GM19463 (cell line): Measurements from ENCODE around the gene KSR1.

Experiments used
- ATAC-seq: cut with Tn5 transposase; IDR thresholded peaks from one replicate; pipeline ENCODE4 v1.9.1; 2021; ENCODE audit warnings: mild to moderate bottlenecking, moderate library complexity; ENCODE audit not compliant: unreplicated experiment

The KSR1 gene

GRCh38 chr17:27566671-27567562 lies 110.7 kb downstream of the KSR1 start:
- no peak for ATAC-seq

- no peak for ATAC-seq
Observed at GRCh38 chr17:27567563-27567859, 111.3 kb downstream of the KSR1 start.

GRCh38 chr17:27568216-27568615 lies 112.0 kb downstream of the KSR1 start:
- no peak for ATAC-seq

GRCh38 chr17:27568811-27569210 lies 112.6 kb downstream of the KSR1 start:
- no peak for ATAC-seq

- peak; percentile 55 for ATAC-seq
Observed at GRCh38 chr17:27569257-27569722, 113.0 kb downstream of the KSR1 start.

GRCh38 chr17:27569884-27570577 lies 113.8 kb downstream of the KSR1 start:
- ATAC-seq = no peak

GRCh38 chr17:27570578-27570914 lies 114.3 kb downstream of the KSR1 start:
- no peak for ATAC-seq

- ATAC-seq = no peak
Observed at GRCh38 chr17:27571563-27572352, 115.5 kb downstream of the KSR1 start.

GRCh38 chr17:27572665-27573064 lies 116.4 kb downstream of the KSR1 start:
- ATAC-seq = no peak

GRCh38 chr17:27573548-27573947 lies 117.3 kb downstream of the KSR1 start:
- no peak for ATAC-seq

- ATAC-seq = no peak
Observed at GRCh38 chr17:27573971-27574525, 117.8 kb downstream of the KSR1 start.

- no peak for ATAC-seq
Observed at GRCh38 chr17:27575096-27575911, 119.1 kb downstream of the KSR1 start.

GRCh38 chr17:27575912-27576252 lies 119.6 kb downstream of the KSR1 start:
- ATAC-seq = no peak

- no peak for ATAC-seq
Observed at GRCh38 chr17:27576477-27577083, 120.3 kb downstream of the KSR1 start.

- no peak for ATAC-seq
Observed at GRCh38 chr17:27577121-27577761, 121.0 kb downstream of the KSR1 start.

- no peak for ATAC-seq
Observed at GRCh38 chr17:27577884-27578717, 121.9 kb downstream of the KSR1 start.

GRCh38 chr17:27578718-27579085 lies 122.5 kb downstream of the KSR1 start:
- peak; percentile 90 for ATAC-seq

- no peak for ATAC-seq
Observed at GRCh38 chr17:27579304-27579703, 123.1 kb downstream of the KSR1 start.

GRCh38 chr17:27579897-27580321 lies 123.7 kb downstream of the KSR1 start:
- no peak for ATAC-seq
